ENCODE results near the gene ZNF382. TPM values are rescaled to one million over a fixed set of nuclear protein-coding genes. Genes with fewer than 3 reads are reported as not detected.
"Not testable (repeated sequence)": the region's sequence is repeated elsewhere in the genome, so short reads cannot be mapped to it uniquely, and the experiment has no call there.

ZNF382 gene
- total RNA-seq, 1 donor from 2014 or later, result 18.3 TPM

DNA sequence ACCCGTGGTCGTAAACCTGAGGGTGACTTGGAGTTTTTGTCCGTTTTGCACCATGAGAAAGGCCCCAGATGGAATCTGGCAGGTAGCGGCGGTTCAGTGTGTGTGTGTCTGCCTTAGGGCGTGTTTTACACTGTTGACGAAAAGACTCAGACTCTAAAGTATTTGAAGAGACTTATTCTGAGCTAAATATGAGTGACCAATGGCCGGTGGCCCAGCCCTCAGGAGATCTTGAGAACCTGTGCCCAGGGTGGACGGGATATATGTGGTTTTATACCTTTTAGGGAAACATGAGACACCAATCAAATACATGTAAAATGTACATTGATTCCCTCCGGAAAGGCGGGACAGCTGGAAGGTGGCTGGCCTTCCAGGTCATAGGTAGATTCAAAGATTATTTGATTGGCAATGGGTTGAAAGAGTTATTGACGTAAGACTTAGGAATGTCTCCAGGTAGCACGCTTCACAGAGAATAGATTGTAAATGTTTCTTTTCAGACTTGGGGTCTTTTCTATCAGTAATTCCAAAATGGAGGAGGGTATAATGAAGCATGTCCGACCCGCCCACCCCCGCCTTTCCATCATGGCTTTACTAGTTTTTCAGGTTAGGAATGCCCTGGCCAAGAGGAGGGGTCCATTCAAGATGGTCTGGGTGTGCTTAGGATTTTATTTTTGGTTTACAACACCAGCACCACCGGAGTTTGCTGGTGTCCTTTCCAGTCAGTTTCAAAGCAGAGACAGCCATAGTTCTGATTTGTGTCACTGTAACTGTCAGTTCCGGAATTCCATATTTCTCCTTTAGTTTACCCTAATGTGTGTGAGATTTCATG, 31.0 kb upstream of the ZNF382 start:
- peaks cover 39% of the 10 kb centered on the region for H3K4me1 ChIP-seq
- no peak for TF ChIP-seq CTCF (IDR thresholded peaks at IDR 0.05; ENCODE audit: borderline replicate concordance)
- H3K27ac ChIP-seq (replicated peaks), result peak overlapping the region; percentile 91
- peaks cover 15% of the 10 kb centered on the region for H3K9me3 ChIP-seq (replicated peaks)
- peak overlapping the region; percentile 95 for H3K4me3 ChIP-seq
- peaks cover 59% of the 10 kb centered on the region for H3K36me3 ChIP-seq
- DNase-seq, result no peak
- intact Hi-C loops (cut with micrococcal nuclease), result no loop called here
- no peaks in the 10 kb centered on the region for H3K27me3 ChIP-seq (ENCODE audit: low read depth)

GRCh38 chr19:36574741-36575140, 30.4 kb upstream of the ZNF382 start:
- TF ChIP-seq CTCF (IDR thresholded peaks at IDR 0.05; ENCODE audit: borderline replicate concordance), result no peak
- Histone ChIP-seq H3K4me3 (peak overlapping the region; percentile 95), H3K27me3 (ENCODE audit: low read depth) (no peaks in the 10 kb centered on the region), H3K36me3 (peaks cover 59% of the 10 kb centered on the region), H3K27ac (replicated peaks) (no peak overlapping the region), H3K9me3 (replicated peaks) (peaks cover 9% of the 10 kb centered on the region), H3K4me1 (peaks cover 39% of the 10 kb centered on the region)
- DNase-seq, result no peak
- intact Hi-C loops (cut with micrococcal nuclease), result no loop called here

- Histone ChIP-seq H3K9me3 (replicated peaks) (peaks cover 26% of the 10 kb centered on the region), H3K4me3 (no peak overlapping the region), H3K4me1 (peaks cover 26% of the 10 kb centered on the region), H3K27me3 (ENCODE audit: low read depth) (no peaks in the 10 kb centered on the region), H3K36me3 (peaks cover 66% of the 10 kb centered on the region), H3K27ac (replicated peaks) (no peak overlapping the region)
- no peak for DNase-seq
- intact Hi-C loops (cut with micrococcal nuclease), result no loop called here
- no peak for TF ChIP-seq CTCF (IDR thresholded peaks at IDR 0.05; ENCODE audit: borderline replicate concordance)
These were observed 27.7 kb upstream of the ZNF382 start for GRCh38 chr19:36577271-36577996.

DNA sequence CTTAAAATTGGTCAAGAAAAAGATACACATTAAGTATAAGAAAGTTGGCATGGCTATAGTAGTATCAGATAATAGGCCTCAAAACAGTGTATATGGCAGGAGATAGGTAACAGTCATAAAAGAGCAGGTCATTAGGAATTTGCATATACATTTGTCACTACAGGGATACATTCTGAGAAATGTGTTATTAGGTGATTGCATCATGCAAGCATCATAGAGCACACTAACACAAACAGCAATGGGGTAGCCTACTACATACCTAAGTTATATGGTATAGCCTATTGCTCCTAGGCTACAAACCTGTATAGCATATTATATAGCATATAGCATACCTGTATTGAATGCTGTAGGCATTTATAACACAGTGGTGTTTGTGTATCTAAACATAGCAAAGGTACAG, 25.9 kb upstream of the ZNF382 start:
- intact Hi-C loops (cut with micrococcal nuclease), result no loop called here
- Histone ChIP-seq H3K27ac (replicated peaks) (no peak overlapping the region), H3K36me3 (peaks cover 84% of the 10 kb centered on the region), H3K4me1 (peaks cover 8% of the 10 kb centered on the region), H3K9me3 (replicated peaks) (peaks cover 42% of the 10 kb centered on the region), H3K4me3 (no peak overlapping the region), H3K27me3 (ENCODE audit: low read depth) (no peaks in the 10 kb centered on the region)
- no peak for TF ChIP-seq CTCF (IDR thresholded peaks at IDR 0.05; ENCODE audit: borderline replicate concordance)
- DNase-seq, result no peak

GRCh38 chr19:36602681-36603080, 2.4 kb upstream of the ZNF382 start:
- intact Hi-C loops (cut with micrococcal nuclease); H3K27me3 ChIP-seq (ENCODE audit: low read depth); DNase-seq; H3K4me3 ChIP-seq; H3K9me3 ChIP-seq (replicated peaks); H3K36me3 ChIP-seq; H3K27ac ChIP-seq (replicated peaks): not testable (repeated sequence)
- peaks cover 30% of the 10 kb centered on the region for H3K4me1 ChIP-seq

DNA sequence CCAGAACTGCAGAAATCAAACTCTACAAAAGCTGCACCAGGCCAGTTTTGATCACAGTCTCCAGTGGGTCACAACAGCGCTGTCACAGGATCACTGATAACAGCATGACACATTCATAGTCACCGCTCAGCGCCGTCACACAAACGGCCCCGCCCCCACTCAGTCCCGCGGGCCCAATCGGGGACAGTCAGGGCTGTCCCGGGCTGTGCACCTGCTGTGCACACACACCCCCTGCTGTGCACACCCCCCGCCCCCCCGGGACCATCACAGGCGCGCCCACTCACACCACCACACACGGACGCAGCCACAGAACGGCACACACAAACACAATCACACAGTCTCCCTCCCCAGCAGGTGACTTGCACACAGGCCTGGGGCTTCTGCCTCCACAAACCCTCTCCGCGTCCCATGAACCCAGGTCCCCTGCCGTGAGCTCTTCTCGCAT, 435 bp upstream of the ZNF382 start:
- DNase-seq, result peak; percentile 74
- H3K4me3 ChIP-seq, result peak overlapping the region; percentile 92
- no peak for TF ChIP-seq CTCF (IDR thresholded peaks at IDR 0.05; ENCODE audit: borderline replicate concordance)
- intact Hi-C loops (cut with micrococcal nuclease), result no loop called here
- H3K9me3 ChIP-seq (replicated peaks), result peaks cover 10% of the 10 kb centered on the region
- H3K27me3 ChIP-seq (ENCODE audit: low read depth), result no peaks in the 10 kb centered on the region
- peaks cover 24% of the 10 kb centered on the region for H3K36me3 ChIP-seq
- peak overlapping the region; percentile 93 for H3K27ac ChIP-seq (replicated peaks)
- peaks cover 30% of the 10 kb centered on the region for H3K4me1 ChIP-seq
